G401 (cell line): ENCODE data around the gene FER. TPM values are rescaled to one million over a fixed set of nuclear protein-coding genes. Genes with fewer than 3 reads are reported as not detected.
A peak's percentile ranks its signal among the peaks of the same experiment; 100 is the strongest.
"Not testable (repeated sequence)": the region's sequence is repeated elsewhere in the genome, so short reads cannot be mapped to it uniquely, and the experiment has no call there.

ENCODE experiments used
- DNase-seq: peaks from one replicate; pipeline ENCODE4 v3.0.0-alpha.2; 2015; ENCODE audit warnings: low spot score
- in situ Hi-C: cut with HindIII; loops from 2 replicates; pipeline ENCODE4 v1.10.0; 2016; ENCODE audit warnings: low sequenced_read_pairs, mixed read lengths
- total RNA-seq: library from RNA; depleted of rRNA; stranded (reverse); fragments of >200 nt; shearing (Covaris generic); gene quantifications from 2 replicates; pipeline ENCODE4 v1.2.3, GENCODE V29; 2014

The FER gene
- total RNA-seq, 1 experiment from 2014 or later, result 5.4 TPM

DNA sequence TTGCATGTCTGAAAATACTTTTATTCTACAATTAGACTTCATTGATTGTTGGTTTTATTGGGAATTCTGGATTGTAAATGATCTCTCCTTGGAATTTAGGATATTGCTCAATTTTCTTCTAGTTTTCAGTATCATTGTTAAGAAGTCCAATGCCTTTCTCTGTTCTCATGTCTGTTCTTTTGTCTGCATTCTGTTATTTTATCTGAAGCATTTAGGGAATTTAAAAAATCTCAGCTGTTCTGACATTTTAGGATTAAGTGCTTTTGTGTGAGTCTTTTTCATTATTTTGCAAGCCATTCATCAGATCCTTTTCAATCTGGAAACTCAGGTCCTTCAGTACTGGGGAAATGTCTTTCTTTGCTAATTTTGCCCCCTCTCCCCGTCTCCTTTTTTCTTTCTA is 4.4 kb upstream of the FER start:
- no peak for DNase-seq

DNA sequence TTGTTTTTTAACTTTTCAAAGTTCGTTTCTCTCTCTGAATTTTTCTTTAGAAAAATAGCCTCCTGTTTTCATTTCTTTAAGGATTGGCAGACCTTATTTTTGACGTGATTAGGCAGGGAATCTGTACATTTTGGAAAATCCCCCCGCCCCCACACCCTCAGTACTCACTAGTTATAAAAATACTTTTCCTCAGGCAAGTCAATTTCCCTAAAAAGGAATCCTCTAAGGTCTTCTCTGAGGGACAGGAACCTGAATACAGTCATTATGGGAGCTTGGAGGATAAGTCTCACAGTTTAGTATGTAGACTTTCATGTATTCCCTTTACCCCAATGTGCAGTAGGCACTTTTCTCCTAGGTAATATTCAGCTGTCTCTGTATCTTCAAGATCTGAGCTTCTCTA is 3.9 kb upstream of the FER start:
- DNase-seq, result no peak
- in situ Hi-C loops, result no loop called here

More for the DNA sequence above, 4.4 kb upstream of the FER start:
- in situ Hi-C loops, result no loop called here

DNA sequence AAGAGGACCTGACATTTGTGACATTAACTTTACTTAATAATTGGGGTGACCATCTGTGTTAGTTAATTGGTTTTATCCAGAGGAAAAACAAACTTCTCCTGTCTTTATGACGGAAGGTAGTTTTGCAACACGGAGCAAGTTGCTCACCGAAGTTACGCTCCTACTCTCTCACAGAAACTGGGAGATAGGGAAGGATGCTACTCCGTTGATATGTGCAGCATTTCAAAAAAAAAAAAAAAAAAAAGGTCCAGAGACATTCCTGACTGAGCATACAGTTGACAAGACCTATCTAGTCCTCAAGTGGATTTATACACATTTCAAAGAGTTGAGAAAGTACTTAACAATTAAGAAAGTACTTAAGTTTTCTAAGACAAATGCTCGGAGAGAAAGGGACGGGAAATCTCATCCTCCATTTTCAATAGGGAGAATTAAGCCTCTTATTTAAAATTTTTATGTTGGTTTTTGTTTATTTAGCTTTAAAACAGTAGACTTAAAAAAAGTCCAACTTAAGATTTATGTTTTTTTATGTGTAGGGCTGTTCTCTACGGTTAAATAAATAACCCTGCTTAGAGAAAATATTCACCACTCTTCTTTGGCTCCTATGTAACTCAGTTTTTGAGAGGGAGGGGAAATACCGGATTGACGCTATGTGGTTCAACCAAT is 455 bp upstream of the FER start:
- DNase-seq, result no peak
- in situ Hi-C loops, result no loop called here

DNA sequence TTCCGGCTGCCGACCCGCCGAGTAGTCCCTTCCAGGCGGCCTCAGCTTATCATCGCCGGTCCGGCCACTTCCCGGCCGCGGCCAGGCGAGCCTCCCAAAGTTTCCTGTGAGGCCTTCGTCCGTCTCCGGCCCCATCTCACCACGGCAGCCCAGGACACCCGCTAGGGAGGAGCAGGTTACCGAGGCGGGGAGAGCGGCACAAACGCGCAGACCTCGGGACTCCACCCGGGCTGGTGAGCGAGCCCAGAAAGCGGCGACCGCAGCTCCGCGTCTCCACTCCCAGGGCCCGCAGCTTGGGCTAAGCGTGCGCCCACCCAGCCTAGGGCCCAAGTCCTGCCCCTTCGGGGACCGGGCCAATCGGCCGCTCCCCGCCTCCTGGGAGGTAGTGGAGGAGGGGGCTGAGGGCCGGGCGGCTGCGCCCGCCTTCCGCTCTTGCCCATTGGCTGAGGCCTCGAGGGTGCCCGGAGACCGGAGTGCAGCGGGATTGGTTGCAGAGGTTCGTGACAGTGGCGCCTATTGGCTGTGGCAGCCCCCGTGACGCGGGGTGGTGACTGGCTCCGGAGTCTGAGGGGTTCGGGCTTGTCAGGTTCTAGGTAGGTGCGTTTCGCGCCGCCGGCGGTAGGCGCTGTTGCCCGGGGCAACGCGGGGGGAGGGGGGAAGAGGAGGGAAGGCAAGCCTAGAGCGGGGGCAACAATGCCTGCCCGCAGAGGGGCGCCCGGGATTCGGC is 867 bp downstream of the FER start:
- DNase-seq, result peak; percentile 99
- in situ Hi-C loops, result no loop called here

DNA sequence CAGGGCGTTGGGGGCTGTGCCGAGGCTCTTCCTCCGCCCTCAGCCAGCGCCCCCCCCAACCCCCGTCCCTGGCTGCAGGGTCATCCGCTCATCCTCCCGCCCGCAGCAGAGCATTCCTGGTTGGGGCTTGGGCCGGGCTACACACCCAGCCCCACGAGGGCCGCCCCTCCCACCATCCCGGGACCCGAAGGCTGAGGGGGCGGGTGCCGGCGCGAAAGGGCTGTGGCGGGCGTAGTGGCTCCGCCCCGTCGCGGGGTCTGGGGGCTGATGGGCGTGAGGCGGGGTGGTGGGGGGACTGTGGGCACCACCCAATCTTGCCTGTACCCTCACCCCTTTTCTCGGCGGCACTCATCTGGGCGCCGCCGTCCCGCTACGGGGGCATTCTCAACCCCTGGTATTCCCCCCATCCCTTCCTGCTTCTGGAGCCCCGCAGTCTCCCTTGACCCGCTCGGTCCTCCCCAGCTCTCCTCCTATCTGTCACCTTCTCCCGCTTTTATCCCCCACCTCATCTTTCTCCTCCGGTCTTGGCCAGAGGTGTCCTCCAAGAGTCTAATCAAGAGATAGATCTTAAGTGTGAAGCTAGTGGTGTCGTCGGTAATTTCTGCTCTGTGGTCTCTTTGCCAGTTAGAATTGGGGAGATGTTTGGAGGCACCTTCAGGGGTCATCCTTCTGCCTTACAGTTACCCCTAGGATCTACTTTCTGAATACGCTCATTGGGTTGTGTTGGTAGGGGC is 1.6 kb downstream of the FER start:
- in situ Hi-C loops, result no loop called here
- peak; percentile 60 for DNase-seq

DNA sequence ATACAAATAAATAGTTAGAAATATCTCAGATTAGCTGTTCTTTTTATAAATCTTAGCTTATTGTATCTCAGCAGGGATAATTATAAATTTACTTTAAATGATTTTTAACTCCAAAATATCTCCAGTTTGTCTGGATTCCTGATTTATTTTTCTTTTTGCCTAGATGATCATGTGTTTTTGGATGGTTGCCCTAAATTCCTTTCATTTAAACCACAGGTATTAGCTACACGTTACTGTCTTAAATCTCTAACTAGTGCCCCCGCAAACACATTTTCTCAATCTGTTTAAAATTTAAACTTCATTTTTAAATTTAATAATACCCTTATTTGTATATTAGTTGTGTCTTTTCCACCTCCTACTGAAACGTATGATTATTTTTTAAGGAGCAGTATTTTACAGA is 5.6 kb downstream of the FER start:
- no peak for DNase-seq
- in situ Hi-C loops, result no loop called here

DNA sequence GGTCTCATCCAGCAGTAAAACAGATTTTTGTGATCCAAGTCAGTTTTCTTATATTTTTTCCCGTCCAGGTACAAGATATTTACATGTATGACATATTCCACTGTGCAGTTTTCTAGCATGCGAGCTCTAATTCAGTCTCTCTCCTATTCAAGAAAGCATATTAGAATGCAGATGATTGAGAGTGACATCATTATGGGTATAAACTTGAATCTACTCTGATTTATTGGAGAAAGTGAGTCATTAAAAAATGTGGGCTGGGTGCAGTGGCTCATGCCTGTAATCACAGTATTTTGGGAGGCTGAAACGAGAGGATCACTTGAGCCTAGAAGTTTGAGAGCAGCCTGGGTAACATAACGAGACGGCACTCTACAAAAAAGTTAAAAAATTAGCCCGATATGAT is 6.2 kb downstream of the FER start:
- in situ Hi-C loops, result no loop called here
- DNase-seq, result no peak

DNA sequence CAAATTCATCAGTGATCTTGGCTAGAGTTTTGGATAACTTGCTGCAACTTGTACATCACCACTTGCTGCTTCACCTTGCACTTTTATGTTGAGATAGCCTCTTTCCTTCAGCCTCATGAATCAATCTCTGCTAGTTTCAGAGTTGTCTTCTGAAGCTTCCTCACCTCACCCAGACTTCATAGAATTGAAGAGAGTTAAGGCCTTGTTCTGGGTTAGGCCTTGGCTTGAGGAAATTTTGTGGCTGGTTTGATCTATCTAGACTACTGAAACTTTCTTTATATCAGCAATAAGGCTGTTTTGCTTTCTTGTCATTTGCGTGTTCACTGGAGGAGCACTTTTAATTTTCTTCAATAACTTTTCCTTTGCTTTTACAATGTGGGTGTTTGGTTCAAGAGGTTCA is 12.8 kb downstream of the FER start:
- in situ Hi-C loops, result no loop called here

DNA sequence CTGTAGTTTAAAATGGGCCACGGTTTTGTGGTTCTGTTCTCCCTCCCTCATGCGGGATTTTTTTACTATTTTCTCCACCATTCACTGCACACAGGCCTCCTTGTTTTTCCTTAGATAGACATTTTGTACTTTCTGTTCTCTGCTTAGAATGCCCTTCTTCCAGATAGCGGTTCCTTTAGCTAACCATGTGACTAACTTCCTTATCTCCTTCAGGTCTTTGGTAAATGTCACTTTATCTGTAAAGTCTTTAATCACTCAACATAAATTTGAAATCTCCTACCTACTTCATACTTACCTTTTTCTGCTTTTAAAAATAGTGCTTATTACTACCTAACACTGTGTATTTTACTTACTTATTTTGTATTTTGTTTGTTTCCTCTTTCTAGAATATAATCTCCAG is 15.0 kb downstream of the FER start:
- no peak for DNase-seq
- in situ Hi-C loops, result no loop called here

More for the DNA sequence above, 12.8 kb downstream of the FER start:
- no peak for DNase-seq

DNA sequence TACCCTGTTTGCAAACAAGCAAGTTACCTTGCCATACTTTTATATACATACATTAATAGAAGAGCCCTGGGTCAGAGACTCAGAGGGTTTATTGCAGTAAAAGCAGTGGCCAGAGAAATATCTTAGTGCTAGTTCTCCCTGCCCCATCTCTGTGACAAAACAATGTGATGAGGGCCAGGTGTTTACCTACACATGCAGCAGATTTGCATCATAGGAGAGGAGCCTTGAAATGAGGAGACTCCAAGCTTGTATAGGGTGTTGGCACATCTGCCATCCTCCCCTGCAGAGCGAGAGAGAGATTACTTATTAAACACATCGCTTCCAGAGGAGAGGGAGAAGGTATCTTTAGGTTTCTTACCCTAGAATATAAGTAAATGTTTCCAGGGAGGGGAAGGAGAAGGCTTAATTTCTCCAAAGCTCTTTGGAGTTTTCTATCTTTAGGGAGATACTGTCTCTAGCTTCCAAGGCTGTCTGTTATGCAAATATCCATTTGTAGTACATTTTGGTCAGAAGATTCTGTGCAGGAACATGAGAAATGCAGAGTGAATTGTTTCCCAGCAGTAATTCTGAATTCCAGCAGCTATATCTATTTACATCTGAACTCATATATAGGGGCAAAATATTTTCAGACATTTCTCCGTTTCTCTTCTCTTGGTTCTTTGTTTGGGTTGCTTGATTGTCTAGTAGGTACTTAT is 15.7 kb downstream of the FER start:
- no peak for DNase-seq
- in situ Hi-C loops, result no loop called here

DNA sequence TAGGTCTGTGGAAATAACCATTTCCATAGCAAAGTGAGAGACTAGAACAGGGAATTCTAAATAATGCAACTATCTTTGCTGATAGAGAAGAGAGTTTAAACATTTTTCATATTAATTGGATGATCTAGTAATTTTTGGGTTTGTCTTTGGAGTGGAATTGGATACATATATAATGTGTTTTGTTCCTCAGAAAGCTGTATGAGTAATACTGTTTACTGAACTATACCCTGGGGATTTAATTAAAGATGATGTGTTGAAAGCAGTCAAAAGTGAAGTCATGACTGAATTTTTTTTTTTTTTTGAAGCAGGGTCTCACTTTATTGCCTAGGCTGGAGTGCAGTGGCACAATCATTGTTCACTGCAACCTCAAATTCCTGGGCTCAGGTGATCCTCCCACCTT is 17.9 kb downstream of the FER start:
- in situ Hi-C loops, result no loop called here
- DNase-seq, result no peak

DNA sequence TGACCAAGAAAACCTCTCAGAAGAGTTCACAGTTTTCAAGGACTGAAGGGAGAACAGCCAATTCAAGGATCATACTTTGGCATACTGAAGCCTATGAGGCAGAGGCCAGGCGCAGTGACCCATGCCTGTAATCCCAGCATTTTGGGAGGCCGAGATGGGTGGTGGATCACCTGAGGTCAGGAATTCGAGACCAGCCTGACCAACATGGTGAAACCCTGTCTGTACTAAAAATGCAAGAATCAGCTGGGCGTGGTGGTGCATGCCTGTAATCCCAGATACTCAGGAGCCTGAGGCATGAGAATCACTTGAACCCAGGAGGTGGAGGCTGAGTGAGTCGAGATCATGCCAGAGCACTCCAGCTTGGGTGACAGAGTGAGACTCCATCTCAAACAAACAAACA is 19.2 kb downstream of the FER start:
- DNase-seq, in situ Hi-C loops: not testable (repeated sequence)

DNA sequence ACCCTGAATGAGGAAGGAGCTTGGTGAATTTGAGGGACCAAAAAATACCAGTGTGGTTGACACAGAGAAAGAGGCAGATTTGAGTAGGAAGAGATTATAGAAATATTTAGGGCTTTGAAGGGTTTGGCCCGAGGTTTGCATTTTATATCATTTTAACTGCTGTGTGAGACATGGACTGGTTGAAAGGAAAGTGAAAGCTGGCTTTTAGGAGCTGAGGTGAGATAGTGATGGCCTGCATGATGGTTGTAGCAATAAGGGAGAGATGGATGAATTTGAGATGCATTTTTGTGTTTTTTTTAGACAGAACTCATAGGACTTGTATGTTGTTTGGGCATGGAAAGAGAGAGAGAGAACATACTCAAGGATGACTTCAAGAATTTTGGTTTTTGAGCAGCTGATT is 21.7 kb downstream of the FER start:
- DNase-seq, result no peak
- in situ Hi-C loops, result no loop called here

DNA sequence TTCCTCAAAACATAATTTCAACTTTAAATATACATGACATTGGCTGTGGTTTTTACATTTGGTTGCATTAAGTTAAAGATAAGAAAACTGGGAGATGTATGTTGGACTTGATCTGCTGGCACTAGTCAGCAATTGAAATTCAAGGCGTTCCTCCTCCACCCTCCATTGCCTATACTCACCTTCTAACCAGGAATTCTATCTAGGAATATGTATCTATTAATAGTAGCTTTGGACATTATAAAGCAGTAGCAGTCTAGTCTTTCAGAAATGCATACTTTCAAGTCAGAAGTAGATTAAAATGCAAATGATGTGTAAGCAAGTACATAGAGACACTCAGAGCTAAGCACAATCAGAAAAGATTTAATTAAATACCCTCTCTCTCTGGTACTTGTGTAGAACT is 24.9 kb downstream of the FER start:
- in situ Hi-C loops, result no loop called here
- DNase-seq, result no peak

DNA sequence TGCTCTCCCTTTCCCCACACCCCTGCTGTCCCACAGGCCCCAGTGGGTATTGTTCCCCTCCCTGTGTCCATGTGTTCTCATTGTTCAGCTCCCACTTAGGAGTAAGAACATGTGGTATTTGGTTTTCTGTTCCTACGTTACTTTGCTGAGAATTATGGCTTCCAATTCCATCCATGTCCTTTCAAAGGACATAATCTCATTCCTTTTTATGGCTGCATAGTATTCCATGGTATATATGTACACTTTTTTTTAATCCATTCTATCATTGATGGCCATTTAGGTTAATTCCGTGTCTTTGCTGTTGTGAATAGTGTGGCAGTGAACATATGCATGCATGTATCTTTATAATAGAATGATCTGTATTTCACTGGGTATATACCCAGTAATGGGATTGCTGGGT is 25.6 kb downstream of the FER start:
- in situ Hi-C loops, result no loop called here

DNA sequence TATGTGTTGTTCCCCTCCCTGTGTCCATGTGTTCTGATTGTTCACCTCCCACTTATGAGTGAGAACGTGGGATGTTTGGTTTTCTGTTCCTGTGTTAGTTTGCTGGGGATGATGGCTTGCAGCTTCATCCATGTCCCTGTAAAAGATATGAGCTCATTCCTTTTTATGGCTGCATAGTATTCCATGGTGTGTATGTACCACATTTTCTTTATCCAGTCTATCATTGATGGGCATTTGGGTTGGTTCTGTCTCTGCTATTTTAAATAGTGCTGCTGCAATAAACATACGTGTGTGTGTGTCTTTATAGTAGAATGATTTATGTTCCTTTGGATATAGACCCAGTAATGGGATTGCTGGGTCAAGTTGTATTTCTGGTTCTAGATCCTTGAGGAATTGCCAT is 26.4 kb downstream of the FER start:
- DNase-seq, in situ Hi-C loops: not testable (repeated sequence)

More for the DNA sequence above, 25.6 kb downstream of the FER start:
- no peak for DNase-seq

DNA sequence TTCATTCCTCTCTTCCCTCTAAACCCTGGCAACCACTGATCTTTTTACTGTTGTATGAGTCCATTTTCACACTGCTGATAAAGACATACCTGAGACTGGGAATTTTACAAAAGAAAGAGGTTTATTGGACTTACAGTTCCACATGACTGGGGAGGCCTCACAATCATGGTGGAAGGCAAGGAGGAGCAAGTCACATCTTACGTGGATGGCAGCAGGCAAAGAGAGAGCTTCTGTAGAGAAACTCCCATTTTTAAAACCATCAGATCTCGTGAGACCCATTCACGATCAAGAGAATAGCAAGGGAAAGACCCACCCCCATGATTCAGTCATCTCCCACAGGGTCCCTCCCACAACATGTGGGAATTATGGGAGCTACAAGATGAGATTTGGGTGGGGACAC is 29.9 kb downstream of the FER start:
- DNase-seq, in situ Hi-C loops: not testable (repeated sequence)

DNA sequence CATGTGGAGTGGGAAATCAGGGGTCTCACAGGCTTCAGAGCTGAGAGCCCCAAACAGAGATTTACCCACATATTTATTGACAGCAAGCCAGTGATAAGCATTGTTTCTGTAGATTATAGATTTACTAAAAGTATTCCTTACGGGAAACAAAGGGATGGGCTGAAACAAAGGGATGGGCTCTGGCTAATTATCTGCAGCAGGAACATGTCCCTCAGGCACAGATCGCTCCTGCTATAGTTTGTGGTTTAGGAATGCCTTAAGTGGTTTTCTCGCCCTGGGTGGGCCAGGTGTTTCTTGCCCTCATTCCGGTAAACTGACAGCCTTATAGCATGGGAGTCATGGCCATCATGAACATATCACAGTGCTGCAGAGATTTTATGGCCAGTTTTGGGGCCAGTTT is 36.9 kb downstream of the FER start:
- DNase-seq, in situ Hi-C loops: not testable (repeated sequence)

DNA sequence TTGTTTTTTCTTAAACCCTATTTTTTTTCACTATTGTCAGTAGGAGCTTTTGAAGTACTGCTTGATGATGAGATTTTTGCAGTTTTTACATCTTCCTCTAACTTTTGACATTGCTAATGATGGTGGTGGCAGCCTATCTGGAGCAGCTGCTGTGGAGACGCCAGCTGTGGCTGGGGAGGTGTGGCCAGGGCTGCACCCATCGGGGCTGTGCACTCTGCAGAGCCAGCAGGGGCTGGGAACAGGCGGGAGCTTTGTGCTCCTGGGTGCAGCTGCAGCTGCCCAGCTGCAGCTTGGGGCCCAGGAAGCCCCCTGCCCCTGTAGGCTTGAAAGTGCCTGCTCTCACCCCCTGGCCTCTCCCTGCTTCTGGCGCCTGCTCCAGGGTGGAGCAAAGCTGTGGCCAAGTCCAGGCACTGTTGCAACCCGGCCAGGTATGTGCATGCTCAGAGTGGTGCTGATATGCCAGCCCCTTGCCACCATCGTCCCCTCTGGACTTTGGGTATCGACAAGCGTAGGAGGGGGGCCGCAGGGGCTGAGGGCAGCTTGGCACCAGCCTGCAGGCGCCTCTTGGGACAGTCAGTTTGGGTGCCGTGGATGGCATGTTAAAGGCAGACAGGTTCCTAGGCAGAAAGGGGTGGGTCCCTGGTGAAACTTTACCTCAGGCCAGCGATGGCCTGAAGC is 39.2 kb downstream of the FER start:
- in situ Hi-C loops, result no loop called here

More for the DNA sequence above, 39.2 kb downstream of the FER start:
- DNase-seq, result no peak
